ENCODE results near the gene TSHZ3. TPM values are rescaled to one million over a fixed set of nuclear protein-coding genes. Genes with fewer than 3 reads are reported as not detected.

TSHZ3 gene
- total RNA-seq, 1 experiment from 2014 or later, result 0.05 TPM

DNA sequence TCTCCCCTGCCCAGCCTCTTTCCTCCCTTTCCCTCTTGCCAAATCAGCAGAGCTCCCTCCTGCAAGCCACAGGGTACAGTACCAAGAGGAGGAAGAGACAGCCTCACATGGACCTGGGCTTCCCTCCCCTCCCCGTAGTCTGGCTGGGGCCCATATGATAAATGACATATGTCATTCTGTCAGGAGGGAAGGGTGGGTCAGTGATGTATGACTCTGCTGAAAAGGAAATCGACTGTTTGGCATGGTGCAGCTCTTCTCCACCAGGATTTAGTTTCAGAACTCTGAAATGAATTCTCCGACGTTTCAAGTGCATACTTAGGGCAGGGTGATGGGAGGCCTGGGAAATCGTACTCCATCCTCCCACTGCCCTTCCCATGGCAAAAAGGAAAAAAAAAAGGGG is 9.8 kb downstream of the TSHZ3 start:
- CTCF ChIA-PET, result no interaction called here
- no peak overlapping the region for H3K4me3 ChIP-seq (replicated peaks in 1 of 2; ENCODE audit: low read depth in 1 of 2, low read length in 2 of 2)
- H3K9ac ChIP-seq (ENCODE audit: low read length), result no peak overlapping the region

More for the DNA sequence above, 9.8 kb downstream of the TSHZ3 start:
- no peak for TF ChIP-seq YY1 (IDR thresholded peaks at IDR 0.05; ENCODE audit: extremely low read depth, insufficient replicate concordance, low read depth, low read length)
- no peak for TF ChIP-seq CEBPB (IDR thresholded peaks at IDR 0.05; ENCODE audit: low read depth)
- TF ChIP-seq ZFX (IDR thresholded peaks at IDR 0.05), result no peak
- TF ChIP-seq ELF1 (IDR thresholded peaks at IDR 0.05; ENCODE audit: borderline replicate concordance, low read depth), result no peak
- no peak for TF ChIP-seq SIN3A (IDR thresholded peaks at IDR 0.05; ENCODE audit: low read depth)
- TF ChIP-seq POLR2A (IDR thresholded peaks at IDR 0.05; ENCODE audit: borderline replicate concordance, extremely low read depth, insufficient read depth, insufficient read length), result no peak
- no peak for TF ChIP-seq TCF7L2 (IDR thresholded peaks at IDR 0.05; ENCODE audit: borderline replicate concordance, extremely low read depth, insufficient read depth, insufficient read length)
- TF ChIP-seq, protein P1, sequence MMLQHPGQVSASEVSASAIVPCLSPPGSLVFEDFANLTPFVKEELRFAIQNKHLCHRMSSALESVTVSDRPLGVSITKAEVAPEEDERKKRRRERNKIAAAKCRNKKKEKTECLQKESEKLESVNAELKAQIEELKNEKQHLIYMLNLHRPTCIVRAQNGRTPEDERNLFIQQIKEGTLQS (IDR thresholded peaks at IDR 0.05), result no peak
- TF ChIP-seq, protein P2, sequence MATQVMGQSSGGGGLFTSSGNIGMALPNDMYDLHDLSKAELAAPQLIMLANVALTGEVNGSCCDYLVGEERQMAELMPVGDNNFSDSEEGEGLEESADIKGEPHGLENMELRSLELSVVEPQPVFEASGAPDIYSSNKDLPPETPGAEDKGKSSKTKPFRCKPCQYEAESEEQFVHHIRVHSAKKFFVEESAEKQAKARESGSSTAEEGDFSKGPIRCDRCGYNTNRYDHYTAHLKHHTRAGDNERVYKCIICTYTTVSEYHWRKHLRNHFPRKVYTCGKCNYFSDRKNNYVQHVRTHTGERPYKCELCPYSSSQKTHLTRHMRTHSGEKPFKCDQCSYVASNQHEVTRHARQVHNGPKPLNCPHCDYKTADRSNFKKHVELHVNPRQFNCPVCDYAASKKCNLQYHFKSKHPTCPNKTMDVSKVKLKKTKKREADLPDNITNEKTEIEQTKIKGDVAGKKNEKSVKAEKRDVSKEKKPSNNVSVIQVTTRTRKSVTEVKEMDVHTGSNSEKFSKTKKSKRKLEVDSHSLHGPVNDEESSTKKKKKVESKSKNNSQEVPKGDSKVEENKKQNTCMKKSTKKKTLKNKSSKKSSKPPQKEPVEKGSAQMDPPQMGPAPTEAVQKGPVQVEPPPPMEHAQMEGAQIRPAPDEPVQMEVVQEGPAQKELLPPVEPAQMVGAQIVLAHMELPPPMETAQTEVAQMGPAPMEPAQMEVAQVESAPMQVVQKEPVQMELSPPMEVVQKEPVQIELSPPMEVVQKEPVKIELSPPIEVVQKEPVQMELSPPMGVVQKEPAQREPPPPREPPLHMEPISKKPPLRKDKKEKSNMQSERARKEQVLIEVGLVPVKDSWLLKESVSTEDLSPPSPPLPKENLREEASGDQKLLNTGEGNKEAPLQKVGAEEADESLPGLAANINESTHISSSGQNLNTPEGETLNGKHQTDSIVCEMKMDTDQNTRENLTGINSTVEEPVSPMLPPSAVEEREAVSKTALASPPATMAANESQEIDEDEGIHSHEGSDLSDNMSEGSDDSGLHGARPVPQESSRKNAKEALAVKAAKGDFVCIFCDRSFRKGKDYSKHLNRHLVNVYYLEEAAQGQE (IDR thresholded peaks at IDR 0.05; ENCODE audit: low read depth), result no peak
- no peak for TF ChIP-seq SRF (IDR thresholded peaks at IDR 0.05; ENCODE audit: low read depth)
- TF ChIP-seq, protein P3, sequence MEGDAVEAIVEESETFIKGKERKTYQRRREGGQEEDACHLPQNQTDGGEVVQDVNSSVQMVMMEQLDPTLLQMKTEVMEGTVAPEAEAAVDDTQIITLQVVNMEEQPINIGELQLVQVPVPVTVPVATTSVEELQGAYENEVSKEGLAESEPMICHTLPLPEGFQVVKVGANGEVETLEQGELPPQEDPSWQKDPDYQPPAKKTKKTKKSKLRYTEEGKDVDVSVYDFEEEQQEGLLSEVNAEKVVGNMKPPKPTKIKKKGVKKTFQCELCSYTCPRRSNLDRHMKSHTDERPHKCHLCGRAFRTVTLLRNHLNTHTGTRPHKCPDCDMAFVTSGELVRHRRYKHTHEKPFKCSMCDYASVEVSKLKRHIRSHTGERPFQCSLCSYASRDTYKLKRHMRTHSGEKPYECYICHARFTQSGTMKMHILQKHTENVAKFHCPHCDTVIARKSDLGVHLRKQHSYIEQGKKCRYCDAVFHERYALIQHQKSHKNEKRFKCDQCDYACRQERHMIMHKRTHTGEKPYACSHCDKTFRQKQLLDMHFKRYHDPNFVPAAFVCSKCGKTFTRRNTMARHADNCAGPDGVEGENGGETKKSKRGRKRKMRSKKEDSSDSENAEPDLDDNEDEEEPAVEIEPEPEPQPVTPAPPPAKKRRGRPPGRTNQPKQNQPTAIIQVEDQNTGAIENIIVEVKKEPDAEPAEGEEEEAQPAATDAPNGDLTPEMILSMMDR (IDR thresholded peaks at IDR 0.05 in 2 of 3, conservative IDR thresholded peaks at IDR 0.05 in 1 of 3; ENCODE audit: borderline replicate concordance in 1 of 3, insufficient read depth in 1 of 3, low read depth in 2 of 3, low read length in 2 of 3), result no peak
- TF ChIP-seq EZH2 (IDR thresholded peaks at IDR 0.05), result no peak
- TF ChIP-seq, protein P4, sequence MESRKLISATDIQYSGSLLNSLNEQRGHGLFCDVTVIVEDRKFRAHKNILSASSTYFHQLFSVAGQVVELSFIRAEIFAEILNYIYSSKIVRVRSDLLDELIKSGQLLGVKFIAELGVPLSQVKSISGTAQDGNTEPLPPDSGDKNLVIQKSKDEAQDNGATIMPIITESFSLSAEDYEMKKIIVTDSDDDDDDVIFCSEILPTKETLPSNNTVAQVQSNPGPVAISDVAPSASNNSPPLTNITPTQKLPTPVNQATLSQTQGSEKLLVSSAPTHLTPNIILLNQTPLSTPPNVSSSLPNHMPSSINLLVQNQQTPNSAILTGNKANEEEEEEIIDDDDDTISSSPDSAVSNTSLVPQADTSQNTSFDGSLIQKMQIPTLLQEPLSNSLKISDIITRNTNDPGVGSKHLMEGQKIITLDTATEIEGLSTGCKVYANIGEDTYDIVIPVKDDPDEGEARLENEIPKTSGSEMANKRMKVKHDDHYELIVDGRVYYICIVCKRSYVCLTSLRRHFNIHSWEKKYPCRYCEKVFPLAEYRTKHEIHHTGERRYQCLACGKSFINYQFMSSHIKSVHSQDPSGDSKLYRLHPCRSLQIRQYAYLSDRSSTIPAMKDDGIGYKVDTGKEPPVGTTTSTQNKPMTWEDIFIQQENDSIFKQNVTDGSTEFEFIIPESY (IDR thresholded peaks at IDR 0.05; ENCODE audit: extremely low read depth, insufficient replicate concordance, low read length), result no peak
- no peak for TF ChIP-seq FOSL1 (IDR thresholded peaks at IDR 0.05; ENCODE audit: low read depth)
- TF ChIP-seq JUND (IDR thresholded peaks at IDR 0.05), result no peak
- TF ChIP-seq RAD21 (IDR thresholded peaks at IDR 0.05; ENCODE audit: low read depth), result no peak
- no peak for TF ChIP-seq EGR1 (IDR thresholded peaks at IDR 0.05; ENCODE audit: low read depth)
- no peak for TF ChIP-seq EZH2phosphoT487 (IDR thresholded peaks at IDR 0.05; ENCODE audit: borderline replicate concordance)
- TF ChIP-seq ZNF274 (IDR thresholded peaks at IDR 0.05; ENCODE audit: low read depth, low read length), result no peak
- no peak for TF ChIP-seq POLR2AphosphoS5 (IDR thresholded peaks at IDR 0.05; ENCODE audit: low read depth, low read length)
- ATAC-seq (no peak), DNase-seq (ENCODE audit: low read depth, low spot score) (no peak)
- Histone ChIP-seq H2AFZ (ENCODE audit: low read depth, low read length, poor library complexity, severe bottlenecking) (no peak overlapping the region), H3K4me1 (ENCODE audit: control insufficient read depth in 1 of 2, insufficient read depth in 2 of 2, low read length in 2 of 2) (no peaks in the 10 kb centered on the region), H3K79me2 (ENCODE audit: insufficient read depth, low read length) (no peaks in the 10 kb centered on the region), H3K4me2 (ENCODE audit: low read length) (no peak overlapping the region), H3K9me2 (ENCODE audit: insufficient read depth) (no peaks in the 10 kb centered on the region), H3K27me3 (ENCODE audit: insufficient read depth, low read length) (no peaks in the 10 kb centered on the region), H3K27ac (ENCODE audit: low read depth, low read length) (no peak overlapping the region), H4K20me1 (ENCODE audit: insufficient read depth) (no peaks in the 10 kb centered on the region), H3K36me3 (ENCODE audit: control insufficient read depth in 1 of 2, insufficient read depth in 2 of 2, low read length in 2 of 2) (no peaks in the 10 kb centered on the region), H3K9me3 (ENCODE audit: control insufficient read depth in 1 of 2, insufficient read depth in 1 of 2, low read depth in 1 of 2, low read length in 2 of 2) (peaks cover 3 to 22% of the 10 kb centered on the region in 2 experiments; a peak in 2 of 4 replicates)
- ChIA-PET RAD21 (ENCODE audit: low non-redundant PET in 1 of 2, low total read pairs in 2 of 2, uncharacterized antibody in 2 of 2, unreplicated experiment in 2 of 2) (no interaction called here), POLR2A (no interaction called here)
- no TSS peak for BruUV-seq (replicated peaks)
- intact Hi-C loops (cut with micrococcal nuclease), result no loop called here

Measured in HCT116 (cell line).